Body of pancreas (tissue), 4 donors: ENCODE results near the gene KCND2. TPM values are rescaled to one million over a fixed set of nuclear protein-coding genes. Genes with fewer than 3 reads are reported as not detected.

Source experiments
- ATAC-seq: fragments of 150-250 bp; one replicate; pipeline ENCODE4 v1.9.1; 2016
- DNase-seq, 4 donors: peaks; one replicate each; pipeline ENCODE4 v3.0.0-alpha.2; 2019
- H3K27ac ChIP-seq, 4 donors: fragments of 200-600 bp; sonication (generic); 1 replicate in 3 of 4; 2 replicates in 1 of 4; pipeline versions ENCODE4 v1.5.1 to v1.6.1; 2016 to 2019; ENCODE audit warnings: mild to moderate bottlenecking in 1 of 4, mixed read lengths in 1 of 4, moderate library complexity in 1 of 4
- H3K27me3 ChIP-seq, 2 donors: fragments of 200-600 bp; sonication (generic); one replicate each; pipeline ENCODE4 v1.6.0; 2016; ENCODE audit warnings: mild to moderate bottlenecking in 1 of 2
- H3K36me3 ChIP-seq, 2 donors: fragments of 200-600 bp; sonication (generic); replicated peaks in 1 of 2; 2 replicates each; pipeline ENCODE4 v1.5.1; 2016; ENCODE audit warnings: low read depth in 2 of 2; ENCODE audit not compliant: insufficient read depth in 1 of 2
- H3K4me1 ChIP-seq: fragments of 200-600 bp; sonication (generic); one replicate; pipeline ENCODE4 v1.6.0; 2016
- H3K4me3 ChIP-seq, 2 donors: fragments of 200-600 bp; sonication (generic); 1 replicate in 1 of 2; 2 replicates in 1 of 2; pipeline ENCODE4 v1.5.1; 2016 to 2019
- H3K9me3 ChIP-seq, 3 donors: fragments of 200-600 bp; sonication (generic); 1 replicate in 2 of 3; 2 replicates in 1 of 3; pipeline ENCODE4 v1.5.1; 2016
- CTCF ChIP-seq, 7 experiments: fragments of 450-650 bp in 4 of 7; fragments of 200-600 bp in 3 of 7; sonication (generic) in 3 of 7; IDR thresholded peaks; one replicate each; pipeline ENCODE4 v1.5.1; 2016 to 2019; ENCODE audit warnings: antibody characterized with exemption in 7 of 7
- POLR2A ChIP-seq, 3 donors: fragments of 450-650 bp; IDR thresholded peaks; one replicate each; pipeline ENCODE4 v1.6.1; 2016; ENCODE audit warnings: antibody characterized with exemption in 3 of 3, mild to moderate bottlenecking in 2 of 3
- WGBS, 2 donors: methylation state at CpG; one replicate each; pipeline ENCODE4 v1.1.5; 2017; 5-methylcytosine and 5-hydroxymethylcytosine counted together
- intact Hi-C: fragments of 100-400 bp; cut with DNase I; formaldehyde crosslinking; loops from one replicate; pipeline ENCODE4 v1.15.1; 2023
- total RNA-seq, 2 donors: library from RNA; depleted of rRNA; stranded (reverse); fragments of >200 nt; gene quantifications; one replicate each; pipeline ENCODE4 v1.1.0, GENCODE V29; 2016

KCND2 gene
- total RNA-seq, 2 donors from 2014 or later = 0.52 to 0.66 TPM

DNA sequence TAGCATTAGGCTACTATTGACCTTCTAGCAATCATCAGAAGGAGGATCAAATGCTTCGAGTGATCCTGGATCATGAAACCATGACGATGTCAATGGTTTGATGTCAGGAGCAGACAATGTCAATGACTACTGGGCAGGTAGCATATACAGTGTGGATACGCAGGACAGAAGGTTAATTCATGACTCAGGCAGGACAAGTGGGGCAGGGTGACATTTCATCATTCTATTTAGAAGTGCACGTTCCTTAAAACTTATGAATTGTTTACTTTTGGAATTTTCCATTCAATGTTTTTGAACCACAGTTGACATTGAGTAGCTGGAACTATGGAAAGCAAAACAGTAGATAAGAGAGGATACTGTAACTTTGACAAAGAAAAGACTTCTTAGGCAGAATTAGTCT lies 444.2 kb downstream of the KCND2 start:
- 69 to 73% methylated on average over 4 of the region's 4 CpGs for WGBS, 2 donors
- Histone ChIP-seq H3K4me1 (no peaks in the 10 kb centered on the region), H3K4me3 (no peak overlapping the region), H3K36me3 (no peaks in the 10 kb centered on the region), H3K27me3 (no peaks in the 10 kb centered on the region), H3K27ac (no peak overlapping the region), H3K9me3 (no peaks in the 10 kb centered on the region)
- intact Hi-C loops = no loop called here
- DNase-seq = no peak
- ATAC-seq = no peak
- TF ChIP-seq POLR2A (IDR thresholded peaks at IDR 0.05) (no peak), CTCF (IDR thresholded peaks at IDR 0.05) (no peak)

GRCh38 chr7:120718361-120718760 lies 445.4 kb downstream of the KCND2 start:
- Histone ChIP-seq H3K36me3 (no peaks in the 10 kb centered on the region), H3K9me3 (no peaks in the 10 kb centered on the region), H3K4me1 (no peaks in the 10 kb centered on the region), H3K27me3 (no peaks in the 10 kb centered on the region), H3K4me3 (no peak overlapping the region), H3K27ac (no peak overlapping the region)
- ATAC-seq (no peak), DNase-seq (no peak)
- 73 to 75% methylated on average over 2 of the region's 2 CpGs for WGBS, 2 donors
- no peak for TF ChIP-seq POLR2A (IDR thresholded peaks at IDR 0.05)
- TF ChIP-seq CTCF (IDR thresholded peaks at IDR 0.05) = no peak
- intact Hi-C loops = no loop called here

DNA sequence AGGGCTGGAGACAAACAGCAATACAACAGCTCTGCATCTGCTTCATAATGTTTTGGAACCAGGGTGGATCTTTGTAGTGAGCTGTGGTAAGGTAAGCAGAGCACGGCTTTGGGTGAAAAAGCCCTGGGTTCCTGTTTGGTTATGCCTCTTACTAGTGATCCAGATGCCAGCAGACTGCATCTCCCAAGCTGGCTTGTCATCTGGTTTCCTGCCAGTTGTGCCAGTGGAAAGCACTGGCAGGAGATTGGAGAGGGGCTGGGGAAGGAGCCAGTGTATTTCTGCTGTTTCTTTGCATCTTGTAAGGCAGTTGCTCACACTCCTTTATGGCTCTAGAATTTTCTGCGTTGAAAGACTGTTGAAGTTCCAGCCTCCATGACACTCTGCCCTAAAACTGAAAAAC lies 447.3 kb downstream of the KCND2 start:
- no peaks in the 10 kb centered on the region for H3K4me1 ChIP-seq
- WGBS, 2 donors = 39 to 73% methylated on average over 2 of the region's 2 CpGs
- H3K36me3 ChIP-seq = no peaks in the 10 kb centered on the region
- DNase-seq (no peak), ATAC-seq (no peak)
- TF ChIP-seq CTCF (IDR thresholded peaks at IDR 0.05) = no peak
- TF ChIP-seq POLR2A (IDR thresholded peaks at IDR 0.05) = no peak
- intact Hi-C loops = no loop called here
- no peaks in the 10 kb centered on the region for H3K27me3 ChIP-seq
- no peaks in the 10 kb centered on the region for H3K9me3 ChIP-seq
- H3K4me3 ChIP-seq = no peak overlapping the region
- H3K27ac ChIP-seq = no peak overlapping the region

DNA sequence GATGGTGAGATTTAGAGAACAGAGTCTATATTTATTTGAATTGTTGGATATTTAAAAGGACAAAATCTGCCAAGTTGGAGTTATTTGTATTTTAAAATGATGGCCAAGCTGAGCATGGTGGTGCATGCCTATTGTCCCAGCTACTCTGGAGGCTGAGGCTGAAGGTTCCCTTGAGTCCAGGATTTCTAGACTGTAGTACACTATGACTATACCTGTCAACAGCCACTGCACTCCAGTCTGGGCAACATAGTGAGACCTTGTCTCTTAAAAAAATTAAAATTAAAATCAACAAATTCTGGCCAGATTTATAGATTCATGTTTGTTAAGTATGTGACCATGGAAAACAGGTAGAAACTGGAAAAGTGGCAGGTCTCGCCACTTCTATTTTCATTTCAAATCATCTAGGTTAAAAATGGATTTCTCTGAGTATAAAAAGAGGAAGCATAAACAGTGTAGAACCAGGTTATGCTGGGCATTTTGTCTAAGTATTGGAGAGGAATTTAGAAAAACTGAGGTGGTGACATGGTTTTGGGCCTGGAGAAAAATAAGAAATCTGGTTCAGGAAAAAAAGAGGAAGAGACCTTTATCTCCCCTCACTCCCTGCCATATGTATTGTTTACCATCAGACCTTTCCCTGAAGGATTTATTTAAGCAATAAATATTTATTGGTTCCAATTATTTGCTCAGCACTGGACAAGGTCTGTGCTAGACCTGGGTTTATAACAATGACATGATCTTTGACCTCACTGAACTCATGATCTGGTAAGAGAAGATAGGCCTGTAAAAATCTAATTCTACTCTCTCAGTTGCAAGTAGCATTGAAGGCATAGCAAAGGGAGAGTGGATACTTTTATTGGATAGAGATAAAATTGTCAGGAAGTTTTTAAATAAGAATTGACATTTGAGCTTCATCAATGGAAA lies 450.8 kb downstream of the KCND2 start:
- no peak overlapping the region for H3K4me3 ChIP-seq
- no peaks in the 10 kb centered on the region for H3K27me3 ChIP-seq

More for the DNA sequence above, 450.8 kb downstream of the KCND2 start:
- Histone ChIP-seq H3K9me3 (no peaks in the 10 kb centered on the region), H3K36me3 (no peaks in the 10 kb centered on the region), H3K4me1 (no peaks in the 10 kb centered on the region), H3K27ac (no peak overlapping the region)
- intact Hi-C loops = no loop called here
- no peak for ATAC-seq
- 88 to 93% methylated on average over 1 of the region's 1 CpG for WGBS, 2 donors
- TF ChIP-seq CTCF (IDR thresholded peaks at IDR 0.05) (no peak), POLR2A (IDR thresholded peaks at IDR 0.05) (no peak)
- no peak for DNase-seq
